Osteocyte (in vitro differentiated cells): ENCODE results near the gene LTB4R2. TPM values are rescaled to one million over a fixed set of nuclear protein-coding genes. Genes with fewer than 3 reads are reported as not detected.
A peak's percentile ranks its signal among the peaks of the same experiment; 100 is the strongest.

Experiments
- DNase-seq: peaks from one replicate; pipeline ENCODE4 v3.0.0; 2021; ENCODE audit warnings: mixed read lengths; ENCODE audit not compliant: unreplicated experiment; ENCODE audit errors: extremely low spot score
- H3K27ac Mint-ChIP-seq: one replicate; pipeline ENCODE4 v1.8.0; 2021; ENCODE audit warnings: mild to moderate bottlenecking, mixed read lengths; ENCODE audit not compliant: unreplicated experiment
- H3K27me3 Mint-ChIP-seq: one replicate; pipeline ENCODE4 v1.8.0; 2021; ENCODE audit warnings: mixed read lengths; ENCODE audit not compliant: unreplicated experiment
- H3K36me3 Mint-ChIP-seq: one replicate; pipeline ENCODE4 v1.8.0; 2021; ENCODE audit warnings: mixed read lengths; ENCODE audit not compliant: unreplicated experiment
- H3K4me1 Mint-ChIP-seq: one replicate; pipeline ENCODE4 v1.8.0; 2021; ENCODE audit warnings: mixed read lengths; ENCODE audit not compliant: unreplicated experiment
- H3K4me3 Mint-ChIP-seq: one replicate; pipeline ENCODE4 v1.8.0; 2021; ENCODE audit warnings: mild to moderate bottlenecking, moderate library complexity, mixed read lengths; ENCODE audit not compliant: unreplicated experiment
- H3K9me3 Mint-ChIP-seq: one replicate; pipeline ENCODE4 v1.8.0; 2021; ENCODE audit warnings: mixed read lengths; ENCODE audit not compliant: unreplicated experiment
- total RNA-seq: library from RNA; stranded (reverse); gene quantifications from 2 replicates; pipeline ENCODE4 v1.2.1, GENCODE V29; 2021
- TF ChIP-seq, protein P1 (sequence below): fragments of 200-600 bp; sonication (generic); IDR thresholded peaks from 2 replicates; pipeline ENCODE4 v1.5.0; 2021; ENCODE audit warnings: antibody characterized with exemption, mild to moderate bottlenecking, moderate library complexity

The LTB4R2 gene
- total RNA-seq, 1 donor from 2014 or later = 14.9 TPM

- Mint-ChIP-seq H3K4me1 (peaks cover 41% of the 10 kb centered on the region), H3K27ac (peak overlapping the region; percentile 79), H3K9me3 (no peaks in the 10 kb centered on the region), H3K4me3 (peak overlapping the region; percentile 82), H3K27me3 (peaks cover 10% of the 10 kb centered on the region), H3K36me3 (no peaks in the 10 kb centered on the region)
- DNase-seq = no peak
- TF ChIP-seq, protein P1, sequence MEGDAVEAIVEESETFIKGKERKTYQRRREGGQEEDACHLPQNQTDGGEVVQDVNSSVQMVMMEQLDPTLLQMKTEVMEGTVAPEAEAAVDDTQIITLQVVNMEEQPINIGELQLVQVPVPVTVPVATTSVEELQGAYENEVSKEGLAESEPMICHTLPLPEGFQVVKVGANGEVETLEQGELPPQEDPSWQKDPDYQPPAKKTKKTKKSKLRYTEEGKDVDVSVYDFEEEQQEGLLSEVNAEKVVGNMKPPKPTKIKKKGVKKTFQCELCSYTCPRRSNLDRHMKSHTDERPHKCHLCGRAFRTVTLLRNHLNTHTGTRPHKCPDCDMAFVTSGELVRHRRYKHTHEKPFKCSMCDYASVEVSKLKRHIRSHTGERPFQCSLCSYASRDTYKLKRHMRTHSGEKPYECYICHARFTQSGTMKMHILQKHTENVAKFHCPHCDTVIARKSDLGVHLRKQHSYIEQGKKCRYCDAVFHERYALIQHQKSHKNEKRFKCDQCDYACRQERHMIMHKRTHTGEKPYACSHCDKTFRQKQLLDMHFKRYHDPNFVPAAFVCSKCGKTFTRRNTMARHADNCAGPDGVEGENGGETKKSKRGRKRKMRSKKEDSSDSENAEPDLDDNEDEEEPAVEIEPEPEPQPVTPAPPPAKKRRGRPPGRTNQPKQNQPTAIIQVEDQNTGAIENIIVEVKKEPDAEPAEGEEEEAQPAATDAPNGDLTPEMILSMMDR = no peak
Measured at GRCh38 chr14:24335461-24336171, 25.7 kb downstream of the LTB4R2 start.

- H3K27me3 Mint-ChIP-seq = peaks cover 19% of the 10 kb centered on the region
- H3K27ac Mint-ChIP-seq = no peak overlapping the region
- H3K4me3 Mint-ChIP-seq = no peak overlapping the region
- no peak for DNase-seq
- H3K4me1 Mint-ChIP-seq = peaks cover 37% of the 10 kb centered on the region
- H3K9me3 Mint-ChIP-seq = no peaks in the 10 kb centered on the region
- H3K36me3 Mint-ChIP-seq = no peaks in the 10 kb centered on the region
- TF ChIP-seq, protein P1 = no peak
Measured at GRCh38 chr14:24337144-24337823, 27.3 kb downstream of the LTB4R2 start.

DNA sequence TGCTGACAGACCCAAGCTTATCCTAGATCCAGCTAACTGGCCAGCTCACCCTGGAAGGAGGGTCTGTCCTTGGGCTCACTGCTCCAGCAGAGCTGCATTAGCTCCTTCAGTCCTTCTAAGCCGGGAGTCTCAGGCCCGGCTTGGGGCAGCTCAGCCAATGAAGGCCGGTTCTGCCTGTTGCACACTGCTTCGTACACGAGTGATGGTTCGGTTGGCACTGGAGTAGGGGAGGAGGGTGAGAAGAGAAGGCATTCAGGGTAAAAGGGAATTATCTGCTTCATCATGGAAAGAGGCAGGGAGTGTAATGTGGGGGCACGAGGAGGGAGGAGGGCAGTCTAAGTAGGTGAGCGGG is 27.9 kb downstream of the LTB4R2 start:
- Mint-ChIP-seq H3K4me1 (peaks cover 33% of the 10 kb centered on the region), H3K4me3 (no peak overlapping the region), H3K36me3 (no peaks in the 10 kb centered on the region)

DNA sequence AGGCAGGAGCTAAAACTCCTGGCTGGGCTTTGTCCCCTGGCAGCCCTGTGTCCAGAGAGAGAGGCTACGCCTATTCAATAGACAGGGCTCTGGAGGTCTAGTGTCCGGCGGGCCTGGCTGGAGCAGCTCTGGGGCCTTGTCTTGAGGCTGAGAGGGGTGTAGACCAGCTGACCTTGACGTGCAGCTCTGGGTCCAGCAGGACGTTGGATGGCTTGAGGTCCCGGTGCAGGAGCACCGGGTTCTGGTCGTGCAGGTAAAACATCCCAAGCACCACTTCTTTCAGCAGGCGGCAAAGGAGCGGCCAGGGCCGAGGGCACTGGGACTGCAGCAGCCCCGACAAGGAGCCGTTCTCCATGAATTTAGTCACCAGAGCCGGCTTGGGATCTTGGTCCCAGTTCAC is 28.9 kb downstream of the LTB4R2 start:
- Mint-ChIP-seq H3K4me3 (no peak overlapping the region), H3K36me3 (no peaks in the 10 kb centered on the region), H3K27me3 (peaks cover 27% of the 10 kb centered on the region), H3K4me1 (peaks cover 27% of the 10 kb centered on the region), H3K9me3 (no peaks in the 10 kb centered on the region), H3K27ac (no peak overlapping the region)
- DNase-seq = no peak
- TF ChIP-seq, protein P1 = no peak

More for the DNA sequence above, 27.9 kb downstream of the LTB4R2 start:
- DNase-seq = no peak
- TF ChIP-seq, protein P1 = no peak
- peaks cover 23% of the 10 kb centered on the region for H3K27me3 Mint-ChIP-seq
- H3K27ac Mint-ChIP-seq = no peak overlapping the region
- H3K9me3 Mint-ChIP-seq = no peaks in the 10 kb centered on the region

DNA sequence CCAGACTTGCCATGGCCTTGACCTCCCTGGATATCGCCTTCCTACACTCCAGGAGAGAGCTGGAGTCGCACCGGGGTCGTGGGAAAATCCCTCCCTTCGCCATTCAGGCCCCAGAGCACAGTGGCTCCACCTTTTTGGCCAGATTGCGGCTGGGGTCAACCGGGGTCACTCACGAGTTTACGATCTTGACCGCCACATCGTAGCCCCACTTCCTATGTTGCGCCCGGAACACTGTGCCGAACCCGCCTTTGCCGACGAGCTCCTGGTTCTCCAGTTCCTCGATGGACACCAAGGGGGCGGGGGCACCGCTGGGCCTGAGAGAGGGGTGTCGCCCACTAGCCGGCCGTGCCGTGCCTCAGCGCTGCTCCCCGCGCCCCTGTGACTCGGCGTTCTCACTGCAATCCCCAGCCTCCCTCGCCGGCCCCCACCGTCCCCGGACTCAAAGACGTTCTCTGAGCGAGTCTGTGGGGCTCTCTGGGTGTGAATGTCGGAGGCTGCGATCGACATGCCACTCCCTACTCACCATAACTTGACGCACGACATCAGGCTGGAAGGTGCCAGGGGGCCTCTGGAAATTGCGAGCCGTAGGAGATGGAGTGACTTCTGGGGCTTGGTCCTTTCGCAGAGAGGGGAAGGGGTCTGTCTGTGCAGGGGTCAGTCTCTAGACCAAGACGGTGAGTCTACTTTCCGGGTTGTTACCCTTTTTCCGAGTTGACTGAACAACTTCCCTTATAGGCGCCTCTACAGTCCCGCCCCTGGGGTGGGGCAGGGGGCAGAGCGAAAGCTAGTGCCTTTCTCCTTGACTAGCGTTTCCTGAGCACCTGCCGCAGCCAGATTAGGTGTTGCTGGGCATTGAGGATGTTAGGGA is 29.6 kb downstream of the LTB4R2 start, which contains the start of gene RIPK3:
Gene RIPK3 (minus strand): TSS at position 708 of the 868 bp plus-strand sequence. CDS start 165 bp downstream, at position 543.
- TF ChIP-seq, protein P1 = no peak
- peaks cover 31% of the 10 kb centered on the region for H3K27me3 Mint-ChIP-seq
- peak within 1 kb of the TSS; percentile 46 for H3K4me3 Mint-ChIP-seq
- H3K4me1 Mint-ChIP-seq = peaks cover 22% of the 10 kb centered on the region
- no peak within 1 kb of the TSS for H3K27ac Mint-ChIP-seq
- no peaks in the 10 kb centered on the region for H3K9me3 Mint-ChIP-seq
- no peak for DNase-seq
- H3K36me3 Mint-ChIP-seq = no peaks in the 10 kb centered on the region
